Hematopoietic multipotent progenitor cell treated with erythropoietin and hydrocortisone succinate and interleukin-3 and kit ligand, for 17 days (in vitro differentiated cells): ENCODE measurements around the gene DENND4B.
"Not testable (repeated sequence)": the region's sequence is repeated elsewhere in the genome, so short reads cannot be mapped to it uniquely, and the experiment has no call there.

Experiments used
- DNase-seq: peaks from one replicate; pipeline ENCODE4 v3.0.0-alpha.2; 2015; ENCODE audit warnings: low spot score

DENND4B gene

GRCh38 chr1:153946622-153947241, at the start of gene DENND4B:
TSS of gene DENND4B (minus strand) at chr1:153946718. CDS start at chr1:153944374, 2,344 bp downstream.
- peak; percentile 86 for DNase-seq

GRCh38 chr1:153995640-153996039, 49.1 kb upstream of the DENND4B start:
- no peak for DNase-seq

- no peak for DNase-seq
Observed at GRCh38 chr1:153995202-153995601, 48.7 kb upstream of the DENND4B start.

DNA sequence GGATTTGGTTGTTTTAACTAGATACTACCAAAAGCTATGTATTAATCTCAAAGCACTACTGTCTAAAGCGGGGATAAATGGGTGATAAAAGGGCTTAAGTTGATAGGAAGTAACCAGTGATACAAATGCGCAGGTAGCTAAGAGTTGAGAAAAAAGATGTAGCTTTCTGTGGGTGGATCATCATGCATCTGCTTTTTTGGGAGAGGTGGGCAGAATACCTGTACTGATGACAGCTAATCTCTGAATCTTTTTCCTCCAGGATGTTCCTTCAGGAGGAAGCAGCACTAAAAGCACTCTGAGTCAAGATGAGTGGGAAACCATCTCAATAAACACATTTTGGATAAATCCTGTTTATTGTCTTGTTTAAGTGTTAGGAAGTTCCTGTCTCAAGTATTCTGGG, 45.3 kb upstream of the DENND4B start:
- DNase-seq, result peak; percentile 32

DNA sequence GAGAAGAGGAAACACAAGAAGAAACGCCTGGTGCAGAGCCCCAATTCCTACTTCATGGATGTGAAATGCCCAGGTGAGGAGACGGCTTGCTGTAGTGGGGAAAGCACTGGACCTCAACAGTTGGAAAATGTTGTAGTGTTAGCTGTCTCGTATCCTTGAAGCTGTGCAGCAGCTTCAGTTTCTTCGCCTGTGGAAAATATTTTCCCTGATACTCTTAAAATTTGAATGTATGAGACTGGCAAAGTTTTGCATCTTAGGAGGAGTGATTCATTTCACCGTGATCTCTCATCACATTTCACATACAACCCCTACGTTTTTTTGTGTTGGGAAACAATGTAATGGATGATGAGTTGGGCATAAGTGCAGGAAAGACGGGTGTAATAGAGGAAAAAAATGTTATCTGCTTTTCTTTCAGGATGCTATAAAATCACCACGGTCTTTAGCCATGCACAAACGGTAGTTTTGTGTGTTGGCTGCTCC, 44.7 kb upstream of the DENND4B start:
- no peak for DNase-seq

- peak; percentile 98 for DNase-seq
Observed at GRCh38 chr1:153990468-153991150, 44.1 kb upstream of the DENND4B start, which contains the start of gene RPS27. TSS of gene RPS27 (plus strand) at chr1:153990762. CDS start at chr1:153990797, 35 bp downstream.

- DNase-seq, result no peak
Observed at GRCh38 chr1:153987621-153988020, 41.1 kb upstream of the DENND4B start.

- DNase-seq, result peak; percentile 55
Observed at GRCh38 chr1:153985941-153986761, 39.6 kb upstream of the DENND4B start, which contains the start of gene RAB13. TSS of gene RAB13 (minus strand) at chr1:153986339. CDS start at chr1:153986236, 103 bp downstream.

DNA sequence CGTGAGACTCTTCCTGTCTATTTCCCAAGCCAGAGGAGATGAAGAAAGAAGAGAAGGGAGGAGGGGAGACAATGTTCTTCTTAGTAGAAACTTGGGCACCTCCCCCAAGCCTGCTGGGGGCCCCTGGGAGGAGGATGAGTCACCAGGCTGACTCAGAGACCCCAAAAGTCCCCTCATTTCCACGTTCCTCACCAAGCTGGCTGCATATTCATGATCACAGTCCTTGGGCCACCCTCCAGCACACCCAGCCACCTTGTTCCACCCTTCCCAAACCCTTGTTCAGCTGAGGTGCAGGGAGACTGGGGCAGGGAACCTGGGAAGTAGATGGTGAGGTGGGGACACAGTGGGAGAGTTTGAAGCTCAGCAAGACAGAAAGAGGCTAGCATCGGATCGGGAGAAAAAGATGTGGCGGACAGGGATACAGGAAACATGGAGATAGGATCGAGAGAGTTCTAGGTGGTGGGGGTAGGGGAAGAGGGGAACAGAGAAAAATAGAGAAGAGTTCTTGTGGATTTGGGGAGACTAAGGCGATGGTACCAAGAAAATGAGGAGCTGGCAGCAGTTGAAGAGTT, 38.9 kb upstream of the DENND4B start:
- DNase-seq, result no peak

GRCh38 chr1:153984123-153984894, 37.8 kb upstream of the DENND4B start:
- no peak for DNase-seq

DNA sequence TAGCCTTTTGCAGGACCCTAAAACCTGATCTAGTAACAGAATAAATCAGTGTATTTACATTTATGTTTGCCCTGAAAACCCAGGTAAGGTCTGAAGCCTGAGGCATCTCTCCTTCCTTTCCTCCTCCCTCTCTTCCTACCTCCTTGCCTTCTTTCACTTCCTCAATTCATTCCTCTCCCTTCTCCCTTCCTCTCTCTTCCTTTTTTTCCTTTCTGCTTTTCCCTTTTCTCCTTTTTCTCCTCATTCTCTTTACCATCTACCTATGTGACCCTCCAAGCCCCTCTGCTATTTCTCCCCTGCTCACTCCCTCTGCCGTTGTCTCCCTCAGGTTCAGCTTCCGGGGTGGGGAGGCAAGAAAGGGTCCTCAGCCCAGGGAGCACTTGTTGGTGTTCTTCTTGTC, 35.2 kb upstream of the DENND4B start:
- DNase-seq, result not testable (repeated sequence)

- DNase-seq, result not testable (repeated sequence)
Observed at GRCh38 chr1:153979091-153979490, 32.6 kb upstream of the DENND4B start.

DNA sequence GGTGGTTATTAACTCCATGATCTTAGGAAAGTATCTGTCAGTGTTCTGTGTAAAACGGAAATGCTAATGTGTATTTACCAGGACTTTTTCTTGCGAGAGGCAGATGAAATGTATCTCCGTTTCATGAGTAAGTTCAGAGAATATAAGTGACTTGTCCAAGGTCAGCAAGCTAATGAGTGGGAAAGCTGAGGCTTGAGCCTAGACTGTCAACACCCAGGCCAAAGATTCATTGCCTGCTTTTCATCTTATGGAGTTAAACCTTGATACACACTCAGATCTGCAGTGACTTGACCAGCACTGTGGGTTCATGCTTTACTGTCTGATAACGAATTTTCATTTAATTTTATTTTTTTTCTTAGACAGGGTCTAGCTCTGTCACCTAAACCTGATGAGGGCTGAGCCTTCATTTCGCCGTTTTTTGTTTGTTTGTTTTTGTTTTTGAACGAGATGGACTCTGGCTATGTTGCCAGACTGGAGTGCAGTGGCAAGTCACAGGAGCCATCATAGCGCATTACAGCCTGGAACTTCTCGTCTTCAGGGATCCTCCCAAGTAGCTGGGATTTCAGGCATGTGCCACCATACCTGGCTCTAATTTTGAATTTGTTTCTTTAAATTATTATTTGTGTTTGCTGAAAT, 31.9 kb upstream of the DENND4B start:
- DNase-seq, result no peak

GRCh38 chr1:153977250-153978240, 31.0 kb upstream of the DENND4B start, which contains the start of gene JTB:
TSS of gene JTB (minus strand) at chr1:153977674. CDS start at chr1:153977252, 422 bp downstream.
- DNase-seq, result peak; percentile 86

GRCh38 chr1:153976819-153977249, 30.3 kb upstream of the DENND4B start:
- DNase-seq, result no peak

GRCh38 chr1:153973525-153973924, 27.0 kb upstream of the DENND4B start:
- no peak for DNase-seq

DNA sequence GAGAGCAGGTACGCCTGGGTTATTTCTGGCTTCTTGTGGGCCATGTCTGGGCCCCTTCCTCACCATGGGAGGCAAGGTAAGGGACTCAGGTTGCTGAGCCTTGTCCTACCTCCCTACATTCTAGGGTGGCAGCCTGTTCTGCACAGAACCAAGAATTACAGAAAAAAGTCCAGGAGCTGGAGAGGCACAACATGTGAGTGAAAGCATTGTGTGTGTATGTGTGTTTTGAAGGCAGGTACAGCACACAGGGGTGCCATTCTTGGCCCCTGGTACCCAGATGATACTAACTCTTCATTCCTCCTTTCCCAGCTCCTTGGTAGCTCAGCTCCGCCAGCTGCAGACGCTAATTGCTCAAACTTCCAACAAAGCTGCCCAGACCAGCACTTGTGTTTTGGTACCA, 26.6 kb upstream of the DENND4B start:
- no peak for DNase-seq

DNA sequence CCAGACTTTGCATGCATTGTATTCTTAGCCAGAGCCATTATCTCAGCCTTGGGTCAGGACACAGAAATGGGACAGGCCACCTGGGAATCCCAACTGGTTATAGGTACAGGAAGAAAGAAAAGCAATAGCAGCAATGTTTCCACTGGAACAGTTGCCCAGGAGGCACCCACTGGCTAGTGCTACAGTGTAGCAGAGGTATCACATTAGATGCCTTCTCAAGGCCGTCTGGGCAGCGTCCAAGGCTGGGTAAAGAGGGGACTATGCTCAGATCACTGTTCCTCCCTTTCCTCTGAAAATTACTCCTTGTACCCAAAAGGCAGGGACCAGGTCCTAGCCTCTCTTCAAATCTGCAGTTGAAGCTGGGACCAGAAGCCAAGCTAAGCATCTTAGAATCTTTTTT, 23.8 kb upstream of the DENND4B start:
- DNase-seq, result no peak

GRCh38 chr1:153968972-153969371, 22.5 kb upstream of the DENND4B start:
- no peak for DNase-seq
